SK-N-MC (cell line): ENCODE measurements around the gene UNC13A.

Source experiments
- EZH2 ChIP-seq: fragments of 200-600 bp; sonication (generic); IDR thresholded peaks from one replicate; pipeline ENCODE4 v1.6.1; 2017; ENCODE audit warnings: antibody characterized with exemption
- POLR2AphosphoS5 ChIP-seq: IDR thresholded peaks from 2 replicates; pipeline ENCODE4 v1.6.1; 2012; ENCODE audit warnings: mild to moderate bottlenecking, low read depth, low read length, borderline replicate concordance

- no peak for TF ChIP-seq POLR2AphosphoS5
- no peak for TF ChIP-seq EZH2
These were observed 126.1 kb downstream of the UNC13A start for GRCh38 chr19:17562097-17562496.
